NT2/D1 (cell line): ENCODE results near the gene TBPL1.

Experiments used
- SUZ12 ChIP-seq: IDR thresholded peaks from 2 replicates; pipeline ENCODE4 v1.6.1; 2011; ENCODE audit not compliant: insufficient read length, insufficient read depth; ENCODE audit errors: extremely low read depth
- ZNF274 ChIP-seq: IDR thresholded peaks from 2 replicates; pipeline ENCODE4 v1.6.1; 2011; ENCODE audit warnings: mild to moderate bottlenecking, low read depth, low read length

DNA sequence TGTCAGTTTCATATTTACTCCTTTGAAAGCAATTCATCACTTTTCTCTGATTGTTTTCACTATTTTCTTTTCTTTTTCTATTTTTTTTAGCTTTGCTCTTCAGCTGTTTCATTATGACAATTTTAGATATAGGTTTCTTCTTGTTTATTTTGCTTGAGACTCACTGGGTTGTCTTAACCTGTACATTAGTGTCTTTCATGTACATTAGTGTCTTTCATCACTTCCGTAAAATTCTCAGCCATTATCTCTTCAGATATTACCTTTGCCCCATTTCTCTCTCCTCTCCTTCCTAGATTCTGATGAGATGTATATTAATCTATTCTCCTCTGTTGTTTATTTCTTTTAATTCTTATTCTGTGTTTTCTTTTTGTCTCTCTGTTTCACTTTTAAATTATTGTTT, 14.5 kb upstream of the TBPL1 start:
- TF ChIP-seq ZNF274, result no peak
- TF ChIP-seq SUZ12, result no peak
